K562 (cell line): ENCODE results near the gene RAB6A. TPM values are rescaled to one million over a fixed set of nuclear protein-coding genes. Genes with fewer than 3 reads are reported as not detected.
A peak's percentile ranks its signal among the peaks of the same experiment; 100 is the strongest.

Experiments used
- ATAC-seq: fragments of 200-7000 bp; cut with Tn5 transposase; 3 replicates; pipeline ENCODE4 v1.9.1; 2020; ENCODE audit warnings: moderate library complexity
- BruUV-seq: library from RNA; stranded (reverse); fragments of 400-500 nt; replicated peaks from 2 replicates; lab custom pipeline; 2021; lab: Mats Ljungman, UMichigan
- CTCF ChIA-PET: fragments of 300-600 bp; formaldehyde crosslinking; extraction: SDS; loops from one replicate; lab custom pipeline; 2021; ENCODE audit warnings: low intra/inter-chr PET ratio; lab: Yijun Ruan, JAX
- POLR2A ChIA-PET: fragments of 300-600, 350-650 bp; sonication (Branson Sonifier 250); formaldehyde crosslinking; extraction: SDS; loops from one replicate; lab custom pipeline; 2021; ENCODE audit warnings: antibody characterized with exemption, inconsistent platforms; lab: Yijun Ruan, JAX
- DNase-seq, 4 experiments: peaks; one replicate each; pipeline versions ENCODE4 v3.0.0 to v3.0.0-alpha.2; 2011 to 2018; ENCODE audit warnings: low spot score in 3 of 4, mixed read lengths in 3 of 4; ENCODE audit errors: extremely low read depth in 1 of 4
- FAIRE-seq: peaks from 2 replicates; lab custom pipeline; 2011; peaks lifted over from hg19 to GRCh38; lab: Jason Lieb, UNC
- H2AFZ ChIP-seq: 2 replicates; pipeline ENCODE4 v1.6.0; 2011; ENCODE audit warnings: low read depth, low read length, control low read depth, inconsistent platforms
- H3K27ac ChIP-seq: fragments of 200-600 bp; 3 replicates; pipeline ENCODE4 v1.8.0; 2011; ENCODE audit warnings: low read depth, mild to moderate bottlenecking, control low read depth, inconsistent platforms, low read length, moderate library complexity, mixed read lengths; ENCODE audit errors: extremely low read depth
- H3K27me3 ChIP-seq, 2 experiments: fragments of 300-600 bp in 1 of 2; 2 replicates in 1 of 2; 3 replicates in 1 of 2; pipeline versions ENCODE4 v1.6.0 to v1.8.0; 2011; ENCODE audit warnings: inconsistent platforms in 2 of 2, low read length in 2 of 2, mild to moderate bottlenecking in 1 of 2, mixed read lengths in 1 of 2, moderate library complexity in 1 of 2; ENCODE audit not compliant: control insufficient read depth in 2 of 2, insufficient read depth in 2 of 2
- H3K36me3 ChIP-seq: fragments of 300-600 bp; 3 replicates; pipeline ENCODE4 v1.8.0; 2011; ENCODE audit warnings: mild to moderate bottlenecking, low read length, inconsistent platforms; ENCODE audit not compliant: control insufficient read depth, insufficient read depth
- H3K4me1 ChIP-seq, 2 experiments: fragments of 200-600 bp in 1 of 2; replicated peaks in 1 of 2; 2 replicates in 1 of 2; 3 replicates in 1 of 2; pipeline versions ENCODE4 v1.5.1 to v1.8.0; 2011; ENCODE audit warnings: inconsistent platforms in 2 of 2, low read length in 2 of 2, mild to moderate bottlenecking in 1 of 2, mixed read lengths in 1 of 2, moderate library complexity in 1 of 2; ENCODE audit not compliant: control insufficient read depth in 2 of 2, insufficient read depth in 2 of 2
- H3K4me2 ChIP-seq: 2 replicates; pipeline ENCODE4 v1.6.1; 2011; ENCODE audit warnings: low read length, control low read depth, inconsistent platforms, mixed read lengths; ENCODE audit not compliant: insufficient read depth
- H3K4me3 ChIP-seq: fragments of 200-600 bp; sonication (generic), shearing (Covaris generic); 2 replicates; pipeline ENCODE4 v1.5.1; 2016; ENCODE audit warnings: control low read depth, inconsistent platforms
- H3K79me2 ChIP-seq: fragments of 200-600 bp; 3 replicates; pipeline ENCODE4 v1.8.0; 2011; ENCODE audit warnings: low read length, inconsistent platforms; ENCODE audit not compliant: control insufficient read depth, insufficient read depth
- H3K9ac ChIP-seq, 2 experiments: 2 replicates each; pipeline versions ENCODE4 v1.6.0 to v1.6.1; 2011; ENCODE audit warnings: low read depth in 2 of 2, low read length in 2 of 2, control low read depth in 1 of 2, inconsistent platforms in 1 of 2, mild to moderate bottlenecking in 1 of 2, mixed read lengths in 1 of 2; ENCODE audit not compliant: insufficient read depth in 1 of 2
- H3K9me1 ChIP-seq: one replicate; pipeline ENCODE4 v1.6.0; 2011; ENCODE audit warnings: inconsistent platforms, mild to moderate bottlenecking, low read length, moderate library complexity; ENCODE audit not compliant: control insufficient read depth, insufficient read depth
- H3K9me3 ChIP-seq: replicated peaks from 2 replicates; pipeline ENCODE4 v1.5.1; 2011; ENCODE audit warnings: low read depth, low read length, inconsistent platforms; ENCODE audit not compliant: control insufficient read depth, insufficient read depth
- H4K20me1 ChIP-seq: replicated peaks from 2 replicates; pipeline ENCODE4 v1.6.1; 2011; ENCODE audit warnings: low read length, inconsistent platforms, mixed read lengths; ENCODE audit not compliant: control insufficient read depth, insufficient read depth
- C11orf30 ChIP-seq: fragments of 450-650 bp; IDR thresholded peaks from 2 replicates; pipeline ENCODE4 v1.6.1; 2016; ENCODE audit warnings: low read depth, mild to moderate bottlenecking
- LARP7 ChIP-seq: fragments of 450-650 bp; IDR thresholded peaks from 2 replicates; pipeline ENCODE4 v1.6.1; 2016
- SRSF1 ChIP-seq: fragments of 200-400 bp; formaldehyde crosslinking; IDR thresholded peaks from 2 replicates; pipeline ENCODE4 v1.6.1; 2017; ENCODE audit warnings: mild to moderate bottlenecking, low read depth, low read length, moderate library complexity
- ZNF263 ChIP-seq: sonication (generic); formaldehyde crosslinking; IDR thresholded peaks from 2 replicates; pipeline ENCODE4 v1.8.0; 2022; ENCODE audit warnings: mild to moderate bottlenecking, missing genetic modification reagents, borderline replicate concordance
- ZNF316 ChIP-seq: fragments of 450-650 bp; IDR thresholded peaks from 2 replicates; pipeline ENCODE4 v1.6.1; 2016
- in situ Hi-C: fragments of 300-500 bp; cut with MboI; formaldehyde crosslinking; loops from 4 replicates; pipeline ENCODE4 v1.15.0; 2018; ENCODE audit warnings: inconsistent platforms, mixed read lengths
- intact Hi-C: fragments of 100-400 bp; cut with micrococcal nuclease; formaldehyde crosslinking; loops from 2 replicates; pipeline ENCODE4 v1.14.2; 2022
- polyA plus RNA-seq, 8 experiments: library from polyadenylated mRNA; depleted of rRNA in 4 of 8; stranded (reverse) in 5 of 8; unstranded in 3 of 8; fragments of >200 nt; fragmentation: Nextera tagmentation in 2 of 8; fragmentation: Illumina TruSeq in 1 of 8; extraction: Ambion mirVana in 2 of 8; extraction: Trizol in 1 of 8; gene quantifications; 2 replicates each; pipeline versions ENCODE4 v1.2.1 to v1.2.3, GENCODE V29; 2011 to 2014; ENCODE audit warnings: inconsistent platforms in 1 of 8, missing spikeins in 1 of 8
- total RNA-seq, 7 experiments: library from RNA; depleted of rRNA in 6 of 7; stranded (reverse); fragments of >200 nt in 6 of 7; fragmentation: Illumina TruSeq in 2 of 7; extraction: Trizol in 2 of 7; gene quantifications; 2 replicates each; pipeline versions ENCODE4 v1.2.1 to v1.2.3, GENCODE V29; 2011 to 2021; ENCODE audit warnings: low replicate concordance in 1 of 7

RAB6A gene
- total and polyA plus RNA-seq, 9 of the 15 experiments (the other 6 are each of a cell fraction or from before 2014, with no cell fraction given) = 14.0 to 95.3 (median 45.4) TPM

- H3K9ac ChIP-seq = no peak overlapping the region
- DNase-seq (no peak), ATAC-seq (no peak), FAIRE-seq (no peak)
- peaks cover 32% of the 10 kb centered on the region for H3K79me2 ChIP-seq
- H3K27me3 ChIP-seq = no peaks in the 10 kb centered on the region
- H3K27ac ChIP-seq = no peak overlapping the region
- peaks cover 15% of the 10 kb centered on the region; the same call in 1 of the 2 replicates for H4K20me1 ChIP-seq
- ChIA-PET POLR2A (interaction anchor here (0.6 to 8.1 kb wide), 3 partner anchors 16 to 108 kb away, joined by 3 to 86 read pairs (median 4); partner anchors contain the start of gene MRPL48), CTCF (interaction anchor here (0.8 kb wide), 1 partner anchor 145 kb away, joined by 7 read pairs; no protein-coding TSS in a partner anchor)
- no peaks in the 10 kb centered on the region for H3K9me3 ChIP-seq
- in situ Hi-C loops = no loop called here
- H3K9me1 ChIP-seq = no peaks in the 10 kb centered on the region
- H3K4me1 ChIP-seq = peaks cover 9 to 13% of the 10 kb centered on the region in 2 experiments; a peak in 2 of 5 replicates
- TF ChIP-seq SRSF1 (no peak), ZNF263 (CRISPR knock-in tag) (no peak), C11orf30 (peak; percentile 28; the same call in 1 of the 2 replicates), ZNF316 (peak; percentile 59), LARP7 (no peak)
- no peak overlapping the region; the same call in 1 of the 2 replicates for H2AFZ ChIP-seq
- H3K4me2 ChIP-seq = no peak overlapping the region
- H3K4me3 ChIP-seq = no peak overlapping the region
- BruUV-seq = no TSS peak
- H3K36me3 ChIP-seq = no peaks in the 10 kb centered on the region; the same call in 2 of the 3 replicates
- intact Hi-C loops = loop anchor here (10.0 kb wide), 1 partner anchor 112 kb away; the partner anchor contains the start of genes COA4 and PAAF1
Measured at GRCh38 chr11:73762732-73763131, 1.9 kb upstream of the RAB6A start.
